ENCODE data around the gene ITGAX. TPM values are rescaled to one million over a fixed set of nuclear protein-coding genes. Genes with fewer than 3 reads are reported as not detected.

Gene ITGAX
- total and polyA plus RNA-seq, 2 of the 8 experiments (the other 6 are each of a cell fraction or from before 2014, with no cell fraction given) = 0.30 TPM; not detected in 1

DNA sequence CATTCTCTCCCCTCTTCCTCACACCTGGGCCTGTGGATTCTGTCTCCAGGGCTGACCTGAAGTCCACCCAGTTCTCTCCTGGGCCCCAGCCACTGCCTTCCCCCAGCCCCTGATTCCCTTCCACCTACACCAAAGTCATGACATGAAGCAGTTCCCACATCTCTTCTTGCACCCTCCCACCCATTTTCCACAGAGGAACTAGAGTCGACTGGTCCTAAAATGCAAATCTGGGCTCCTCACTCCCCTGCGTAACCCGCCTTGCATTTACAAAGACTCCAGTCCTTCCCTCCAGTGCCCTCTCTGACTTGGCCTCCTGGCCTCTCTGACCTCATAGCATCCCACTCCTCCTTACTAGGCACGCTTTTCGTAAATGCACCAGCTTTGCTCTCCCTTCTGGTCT, 58.4 kb downstream of the ITGAX start:
- Histone ChIP-seq H3K27me3 (replicated peaks in 1 of 4; ENCODE audit: control insufficient read depth in 3 of 4, extremely low read depth in 1 of 4, insufficient read depth in 3 of 4, low read length in 3 of 4) (no peaks in the 10 kb centered on the region; a peak in 1 of 7 replicates), H3K27ac (ENCODE audit: low read depth, low read length) (no peak overlapping the region), H3K4me1 (replicated peaks in 1 of 4; ENCODE audit: control insufficient read depth in 3 of 4, insufficient read depth in 4 of 4, low read length in 3 of 4) (no peaks in the 10 kb centered on the region), H4K5ac (ENCODE audit: insufficient read length, low read depth, low read length) (no peak overlapping the region), H4K91ac (replicated peaks; ENCODE audit: insufficient read length, low read length) (no peak overlapping the region), H4K8ac (ENCODE audit: extremely low read depth, insufficient read depth, low read length) (no peak overlapping the region), H2BK120ac (replicated peaks; ENCODE audit: low read depth, low read length) (no peak overlapping the region), H3K4me2 (ENCODE audit: insufficient read depth in 1 of 2, low read depth in 2 of 2, low read length in 2 of 2) (no peak overlapping the region), H2AK5ac (ENCODE audit: low read depth, low read length) (no peak overlapping the region), H3K9ac (replicated peaks in 1 of 4; ENCODE audit: extremely low read depth in 1 of 4, low read depth in 3 of 4, low read length in 3 of 4) (no peak overlapping the region), H2BK15ac (ENCODE audit: low read length) (no peak overlapping the region), H3K4me3 (ENCODE audit: extremely low read depth in 1 of 4, insufficient read depth in 2 of 4, low read depth in 3 of 4, low read length in 4 of 4) (no peak overlapping the region), H3K56ac (replicated peaks; ENCODE audit: insufficient read length, low read depth, low read length) (no peak overlapping the region), H3K79me2 (ENCODE audit: control insufficient read depth in 1 of 2, insufficient read depth in 2 of 2, low read length in 2 of 2) (no peaks in the 10 kb centered on the region), H2AFZ (ENCODE audit: low read length) (no peak overlapping the region), H3K23ac (ENCODE audit: insufficient read length) (no peak overlapping the region), H2BK12ac (ENCODE audit: low read depth, low read length) (no peak overlapping the region), H3K79me1 (ENCODE audit: low read depth, low read length) (no peaks in the 10 kb centered on the region), H2BK5ac (ENCODE audit: low read depth, low read length) (no peak overlapping the region), H2BK20ac (ENCODE audit: low read length) (no peak overlapping the region), H3K14ac (ENCODE audit: insufficient read length) (no peak overlapping the region), H3K9me3 (ENCODE audit: insufficient read depth in 2 of 2, low read depth in 1 of 2, low read length in 1 of 2) (no peaks in the 10 kb centered on the region), H3K18ac (ENCODE audit: extremely low read depth, low read length) (no peak overlapping the region), H3K23me2 (ENCODE audit: low read depth, low read length) (peaks cover 2% of the 10 kb centered on the region; the same call in 1 of the 2 replicates), H4K20me1 (replicated peaks in 1 of 2; ENCODE audit: control insufficient read depth in 1 of 2, insufficient read depth in 2 of 2, low read length in 2 of 2) (no peaks in the 10 kb centered on the region), H3K4ac (replicated peaks; ENCODE audit: insufficient read length, low read depth, low read length) (no peak overlapping the region), H3K36me3 (ENCODE audit: control insufficient read depth in 2 of 4, insufficient read depth in 4 of 4, low read length in 3 of 4) (no peaks in the 10 kb centered on the region)
- ChIA-PET CTCF (ENCODE audit: partially characterized antibody) (no interaction called here), POLR2A (ENCODE audit: partially characterized antibody) (no interaction called here)
- FAIRE-seq (no peak), DNase-seq (ENCODE audit: low read depth in 1 of 2, low spot score in 2 of 2) (no peak)
- 92% methylated on average over 5 of the region's 5 CpGs; no CpG with 5 or more reads in 1 of the 2 experiments for WGBS, 2 experiments (ENCODE audit: extremely low coverage in 1 of 2, insufficient coverage in 1 of 2, insufficient read length in 1 of 2, insufficient replicate concordance in 2 of 2, low coverage in 1 of 2, low lambda C conversion rate in 2 of 2, missing lambda C conversion rate in 1 of 2)
- TF ChIP-seq CHD2 (IDR thresholded peaks at IDR 0.05; ENCODE audit: low read length) (no peak), FOSL1 (IDR thresholded peaks at IDR 0.05; ENCODE audit: insufficient read depth, low read depth, low read length) (no peak), SP1 (IDR thresholded peaks at IDR 0.05; ENCODE audit: low read depth, low read length) (no peak), SP2 (IDR thresholded peaks at IDR 0.05; ENCODE audit: low read length) (no peak), CHD1 (IDR thresholded peaks at IDR 0.05; ENCODE audit: low read depth, low read length) (no peak), CREB1 (IDR thresholded peaks at IDR 0.05) (no peak), RAD21 (IDR thresholded peaks at IDR 0.05 in 1 of 2, conservative IDR thresholded peaks at IDR 0.05 in 1 of 2; ENCODE audit: low read depth in 2 of 2, low read length in 2 of 2) (no peak), ZNF274 (IDR thresholded peaks at IDR 0.05; ENCODE audit: borderline replicate concordance, extremely low read depth, low read length) (no peak), RFX5 (IDR thresholded peaks at IDR 0.05; ENCODE audit: borderline replicate concordance, low read depth, low read length) (no peak), CBX8 (IDR thresholded peaks at IDR 0.05; ENCODE audit: borderline replicate concordance, low read depth, low read length) (no peak), JUN (IDR thresholded peaks at IDR 0.05; ENCODE audit: low read depth, low read length) (no peak), SIX5 (IDR thresholded peaks at IDR 0.05; ENCODE audit: low read depth, low read length) (no peak), ASH2L (IDR thresholded peaks at IDR 0.05; ENCODE audit: low read length) (no peak)
- TF ChIP-seq, protein P1, sequence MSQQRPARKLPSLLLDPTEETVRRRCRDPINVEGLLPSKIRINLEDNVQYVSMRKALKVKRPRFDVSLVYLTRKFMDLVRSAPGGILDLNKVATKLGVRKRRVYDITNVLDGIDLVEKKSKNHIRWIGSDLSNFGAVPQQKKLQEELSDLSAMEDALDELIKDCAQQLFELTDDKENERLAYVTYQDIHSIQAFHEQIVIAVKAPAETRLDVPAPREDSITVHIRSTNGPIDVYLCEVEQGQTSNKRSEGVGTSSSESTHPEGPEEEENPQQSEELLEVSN (IDR thresholded peaks at IDR 0.05) = no peak
- TF ChIP-seq, protein P2, sequence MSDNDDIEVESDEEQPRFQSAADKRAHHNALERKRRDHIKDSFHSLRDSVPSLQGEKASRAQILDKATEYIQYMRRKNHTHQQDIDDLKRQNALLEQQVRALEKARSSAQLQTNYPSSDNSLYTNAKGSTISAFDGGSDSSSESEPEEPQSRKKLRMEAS (IDR thresholded peaks at IDR 0.05) = no peak

All from H1 (cell line).